HG02798 (cell line): ENCODE results near the gene SCAF11.

ENCODE experiments used
- ATAC-seq: cut with Tn5 transposase; IDR thresholded peaks from one replicate; pipeline ENCODE4 v1.9.1; 2021; ENCODE audit warnings: mild to moderate bottlenecking; ENCODE audit not compliant: unreplicated experiment, poor library complexity

SCAF11 gene

DNA sequence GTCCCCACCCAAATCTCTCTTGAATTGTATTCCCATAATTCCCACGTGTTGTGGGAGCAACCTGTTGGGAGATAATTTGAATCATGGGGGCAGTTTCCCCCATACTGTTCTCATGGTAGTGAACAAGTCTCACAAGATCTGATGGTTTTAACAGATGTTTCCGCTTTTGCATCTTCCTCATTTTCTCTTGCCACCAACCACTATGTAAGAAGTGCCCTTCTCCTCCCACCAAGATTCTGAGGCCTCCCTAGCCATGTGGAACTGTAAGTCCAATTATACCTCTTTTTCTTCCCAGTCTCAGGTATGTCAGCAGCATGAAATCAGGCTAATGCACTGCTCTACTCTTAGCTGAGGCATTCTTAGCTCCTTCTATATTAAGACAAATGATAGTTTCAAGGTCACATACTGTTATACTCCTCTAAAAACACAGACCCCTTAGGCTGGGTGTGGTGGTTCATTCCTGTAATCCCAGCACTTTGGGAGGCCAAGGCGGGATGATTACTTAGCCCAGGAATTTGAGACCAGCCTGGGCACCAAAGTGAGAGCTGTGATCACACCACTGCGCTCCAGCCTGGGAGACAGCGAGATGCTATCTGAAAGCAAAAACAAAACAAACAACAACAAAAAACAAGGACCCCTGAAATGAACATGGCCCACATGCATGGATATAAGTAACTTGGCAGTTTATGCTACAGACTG, 3.6 kb downstream of the SCAF11 start:
- no peak for ATAC-seq

DNA sequence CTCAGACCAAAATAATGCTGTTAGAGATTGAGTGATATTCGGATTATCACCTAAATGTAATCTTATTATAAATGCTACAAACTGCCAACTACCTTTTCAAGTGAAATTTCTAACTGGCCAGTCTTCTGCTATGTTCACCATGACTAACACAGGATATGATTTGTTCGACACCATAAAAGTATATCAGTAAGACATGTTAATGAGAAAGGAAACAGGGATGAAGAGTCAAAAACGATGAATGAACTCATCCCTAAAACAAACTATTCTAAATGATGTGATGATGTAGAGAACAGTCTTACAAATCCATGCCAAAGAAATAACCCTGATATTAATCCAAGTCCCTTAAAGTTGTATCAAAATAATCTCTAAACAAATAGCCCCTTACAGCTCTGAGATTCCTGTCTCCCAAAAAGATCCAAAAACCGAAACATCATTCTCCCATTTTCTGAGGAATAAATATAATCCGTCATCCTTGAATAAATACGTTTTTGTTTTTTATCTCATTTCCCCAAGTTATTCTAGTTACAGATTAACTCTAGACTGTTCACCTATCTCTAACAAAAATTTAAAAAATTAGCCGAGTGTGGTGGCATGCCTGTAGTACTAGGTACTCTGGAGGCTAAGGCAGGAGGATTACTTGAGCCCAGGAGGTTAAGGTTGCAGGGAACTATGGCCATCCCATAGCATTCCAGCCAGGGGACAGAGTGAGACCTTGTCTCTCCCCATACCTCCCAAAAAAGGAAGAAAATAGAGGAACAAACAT, 9.1 kb downstream of the SCAF11 start:
- no peak for ATAC-seq

DNA sequence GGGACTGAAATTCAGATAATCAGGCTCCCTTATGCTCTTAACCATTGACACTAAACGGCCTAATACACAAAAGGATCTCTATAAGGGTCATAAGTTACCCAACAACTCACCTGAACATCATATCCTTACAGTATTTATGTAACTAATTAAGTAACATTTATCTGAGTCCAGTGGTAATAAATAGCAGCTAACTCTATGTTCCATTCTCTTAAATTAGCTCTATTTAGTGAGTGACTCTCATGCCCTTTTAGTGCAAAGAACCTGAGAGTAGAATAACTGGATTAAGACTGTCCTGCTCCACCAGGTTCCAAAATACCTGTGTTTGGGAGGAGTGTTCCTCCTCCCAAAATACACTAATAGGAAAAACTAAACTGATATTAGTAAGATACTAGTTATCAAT, 9.8 kb downstream of the SCAF11 start:
- ATAC-seq: no peak

DNA sequence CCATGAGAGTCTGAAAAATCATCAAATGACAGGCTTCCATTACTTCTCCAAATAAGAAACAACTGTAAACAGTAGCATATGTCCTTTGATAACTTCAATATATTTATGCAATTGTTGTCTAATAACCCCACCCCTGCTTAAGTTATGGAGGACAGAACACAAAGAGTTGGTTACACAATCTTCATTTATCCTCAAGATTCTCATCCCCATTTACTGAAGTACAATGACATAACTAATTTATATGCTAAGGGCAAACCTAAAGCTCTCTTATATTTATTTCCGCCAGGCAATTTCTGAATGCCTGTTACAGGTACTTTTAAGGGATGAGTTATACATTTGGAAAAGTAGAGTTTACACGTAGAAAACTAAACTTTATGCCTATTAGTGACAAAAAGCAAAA, 12.3 kb downstream of the SCAF11 start:
- ATAC-seq: no peak

- no peak for ATAC-seq
Observed at GRCh38 chr12:45977620-45978019, 12.8 kb downstream of the SCAF11 start.

- ATAC-seq: no peak
Observed at GRCh38 chr12:45975506-45975905, 14.9 kb downstream of the SCAF11 start.

- no peak for ATAC-seq
Observed at GRCh38 chr12:45974883-45975282, 15.5 kb downstream of the SCAF11 start.

DNA sequence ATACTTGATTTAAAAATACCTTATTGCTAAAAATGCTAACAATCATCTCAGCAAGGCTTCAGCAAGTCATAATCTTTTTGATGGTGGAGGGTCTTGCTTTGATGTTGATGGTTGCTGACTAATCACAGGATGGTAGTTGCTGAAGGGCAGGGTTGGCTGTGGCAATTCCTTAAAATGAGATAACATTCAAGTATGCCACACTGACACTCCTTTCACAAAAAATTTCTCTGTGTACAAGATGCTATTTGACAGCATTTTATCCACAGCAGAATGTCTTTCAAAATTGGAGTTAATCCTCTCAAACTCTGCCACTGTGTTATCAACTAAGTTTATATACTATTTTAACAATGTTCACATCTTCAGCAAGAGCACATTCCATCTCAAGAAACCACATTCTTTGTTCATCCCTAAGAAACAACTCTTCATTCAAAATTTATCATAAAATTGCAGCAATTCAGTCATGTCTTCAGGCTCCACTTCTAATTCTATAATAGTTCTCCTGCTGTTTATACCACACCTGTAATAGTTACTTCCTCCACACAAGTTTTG, 16.1 kb downstream of the SCAF11 start:
- ATAC-seq: no peak

DNA sequence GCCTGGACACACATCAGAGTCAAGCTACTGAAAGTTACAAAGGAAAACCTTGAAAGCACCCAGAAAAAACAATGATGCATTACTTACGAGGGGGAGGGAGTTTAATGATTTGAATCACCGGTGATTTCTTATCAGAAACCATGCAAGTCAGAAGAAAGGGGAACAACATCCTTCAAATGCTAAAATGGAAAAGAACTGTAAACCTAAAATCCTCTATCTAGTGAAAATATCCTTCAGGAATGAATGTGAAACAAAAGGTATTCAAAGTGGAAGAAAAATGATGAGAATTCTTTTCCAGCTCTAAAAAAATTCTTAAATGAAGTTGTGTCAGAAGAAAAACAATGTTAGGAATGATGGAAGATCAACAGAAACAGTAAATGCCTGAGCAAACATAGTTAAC, 16.8 kb downstream of the SCAF11 start:
- no peak for ATAC-seq

- no peak for ATAC-seq
Observed at GRCh38 chr12:45970391-45970790, 20.0 kb downstream of the SCAF11 start.

GRCh38 chr12:45969084-45969483, 21.3 kb downstream of the SCAF11 start:
- ATAC-seq: no peak

DNA sequence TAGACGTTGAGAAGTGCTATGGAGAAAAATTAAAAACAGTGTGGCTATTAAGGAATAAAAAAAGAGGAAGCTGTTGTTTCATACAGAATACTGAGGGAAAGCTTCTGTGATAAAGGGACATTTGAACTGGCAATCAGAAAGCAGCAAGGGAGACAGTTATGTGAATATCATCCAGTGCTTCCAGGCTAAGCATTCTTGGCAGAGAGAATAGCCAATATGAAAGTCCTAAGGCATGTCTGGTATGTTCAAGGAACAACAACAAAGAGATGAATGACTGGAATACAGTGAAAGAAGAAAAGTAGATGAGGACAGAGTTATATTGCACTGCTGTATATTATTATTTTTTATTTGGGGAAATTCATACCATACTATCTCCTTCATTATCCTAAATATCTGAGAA, 23.9 kb downstream of the SCAF11 start:
- no peak for ATAC-seq

DNA sequence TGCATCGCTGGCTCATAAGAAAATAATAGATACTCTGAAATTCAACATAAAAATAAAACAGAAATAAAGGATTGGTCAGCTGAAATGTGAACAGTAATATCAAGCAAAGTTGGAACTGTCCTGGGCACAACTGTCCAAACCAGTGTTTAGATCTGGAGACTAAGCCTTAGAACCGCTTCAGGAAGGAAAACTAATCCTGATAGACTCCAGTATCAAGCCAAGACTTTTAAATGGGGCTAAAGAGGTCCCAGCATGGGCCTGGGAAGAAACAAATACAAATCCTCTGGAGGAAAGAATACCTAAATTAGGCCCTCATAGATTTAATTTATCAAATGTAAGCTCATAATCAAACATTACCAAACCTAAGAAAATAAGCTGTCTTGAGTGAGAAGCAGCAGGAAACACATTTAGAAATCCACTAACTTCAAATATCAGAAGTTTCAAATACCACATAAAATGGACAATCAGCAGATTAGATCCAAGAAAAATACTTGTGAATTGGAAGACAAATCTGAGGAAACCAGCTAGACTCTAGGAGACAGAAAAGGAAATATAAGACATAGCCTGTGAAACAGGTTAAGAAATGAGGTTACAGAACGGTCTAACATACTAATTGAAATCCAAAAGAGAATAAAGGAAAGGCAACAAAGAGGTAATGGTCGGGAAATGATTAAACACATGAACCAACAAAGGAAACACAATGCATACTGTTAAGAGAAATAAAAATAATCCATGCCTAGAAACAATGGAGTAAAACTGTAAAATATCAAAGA, 27.6 kb downstream of the SCAF11 start:
- ATAC-seq: no peak

GRCh38 chr12:45959728-45960127, 30.6 kb downstream of the SCAF11 start:
- no peak for ATAC-seq

DNA sequence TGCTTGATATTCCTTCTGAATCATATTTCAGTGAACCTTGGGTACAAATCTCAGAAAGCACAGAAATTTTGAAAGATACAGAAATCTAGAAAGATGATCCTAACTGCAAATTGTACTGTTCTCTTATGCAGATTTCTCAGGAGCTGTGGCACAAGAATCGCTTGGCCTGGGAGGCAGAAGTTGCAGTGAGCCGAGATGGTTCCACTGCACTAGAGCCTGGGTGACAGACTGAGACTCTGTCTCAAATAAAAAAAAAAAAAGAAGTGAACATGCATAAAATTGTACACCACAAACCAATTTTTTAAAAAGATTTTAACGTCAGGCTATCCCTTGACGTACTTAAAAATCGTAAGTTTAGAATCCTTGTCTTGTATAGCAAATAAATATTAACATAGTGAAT, 31.3 kb downstream of the SCAF11 start:
- ATAC-seq: no peak

GRCh38 chr12:45948546-45948945, 41.8 kb downstream of the SCAF11 start:
- no peak for ATAC-seq

- no peak for ATAC-seq
Observed at GRCh38 chr12:45946435-45946834, 43.9 kb downstream of the SCAF11 start.

- no peak for ATAC-seq
Observed at GRCh38 chr12:45944771-45945170, 45.6 kb downstream of the SCAF11 start.

DNA sequence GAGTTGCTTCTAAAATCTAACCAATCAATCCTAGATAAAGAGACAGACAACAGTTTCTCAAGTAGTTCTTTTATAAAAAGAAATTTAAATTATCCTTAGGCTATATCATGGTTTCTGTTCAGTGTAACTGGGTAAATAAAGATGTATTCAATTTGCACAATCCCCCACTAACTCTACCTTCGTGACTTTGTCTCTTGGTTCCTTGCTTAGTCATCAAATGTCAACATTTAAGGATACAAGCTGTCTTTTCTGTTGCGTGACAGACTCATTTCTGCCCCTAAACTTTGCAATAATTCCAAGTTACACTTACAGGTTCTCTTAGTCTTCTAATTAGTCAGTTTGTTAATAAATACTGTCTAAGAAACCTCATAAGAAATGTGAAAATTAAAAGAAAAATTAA, 50.6 kb downstream of the SCAF11 start:
- ATAC-seq: no peak

DNA sequence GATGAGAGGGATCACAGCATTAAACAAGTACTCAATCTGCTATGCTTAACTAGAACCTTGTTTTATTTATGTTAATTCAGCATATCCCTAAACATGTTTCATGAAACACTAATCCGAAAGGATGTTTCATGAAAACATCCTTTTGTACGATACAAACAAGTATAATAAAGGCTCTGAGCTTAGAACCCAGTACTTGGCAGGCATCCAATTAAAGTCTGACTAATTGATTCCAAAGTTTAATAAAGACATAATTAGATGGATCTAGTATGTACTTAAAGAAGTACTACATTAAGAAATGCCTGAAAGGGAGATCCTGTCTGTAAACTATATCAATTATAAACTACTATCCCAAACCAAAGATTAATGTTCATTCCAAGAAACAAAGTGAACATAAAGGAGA, 51.8 kb downstream of the SCAF11 start:
- no peak for ATAC-seq

DNA sequence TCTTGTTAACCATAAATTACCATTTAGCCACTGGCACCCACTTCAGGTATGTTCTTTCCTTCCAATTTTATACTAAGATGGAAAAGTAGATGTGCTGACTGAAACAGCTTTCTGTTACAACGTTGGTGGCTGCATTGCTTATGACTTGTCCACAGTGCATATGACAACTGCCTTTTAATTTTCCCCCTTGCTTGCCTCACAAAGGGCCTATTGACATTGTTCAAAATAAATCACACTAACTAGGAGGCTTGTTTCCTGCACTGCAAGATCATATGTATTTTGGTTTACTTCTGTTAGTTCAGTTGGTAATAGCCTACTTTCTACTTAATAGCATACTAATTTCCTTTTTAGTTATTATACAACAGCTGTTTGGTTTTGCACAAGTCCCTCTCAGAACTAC, 55.4 kb downstream of the SCAF11 start:
- ATAC-seq: no peak
